ENCODE results near the gene ACP1.
"Not testable (repeated sequence)": the region's sequence is repeated elsewhere in the genome, so short reads cannot be mapped to it uniquely, and the experiment has no call there.

The ACP1 gene

DNA sequence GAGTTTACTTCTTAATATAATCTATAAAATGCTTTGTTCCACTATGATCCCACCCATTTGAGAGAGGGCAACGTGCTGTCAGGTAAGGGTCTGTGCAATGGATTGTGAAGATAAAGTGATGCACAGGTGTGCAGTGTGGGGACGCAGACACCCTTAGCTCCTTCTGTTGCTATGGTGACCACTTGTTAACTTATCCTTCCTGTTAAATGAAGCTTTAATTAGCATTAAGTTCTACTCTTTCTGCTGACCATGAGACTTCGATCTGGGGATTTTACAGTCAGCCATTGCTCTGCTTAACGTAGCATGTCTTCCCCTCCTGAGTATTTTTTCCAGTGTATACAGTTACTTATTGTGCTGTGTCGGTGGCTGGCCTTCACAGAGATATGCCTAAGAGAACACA, 46.2 kb downstream of the ACP1 start:
- no peak for DNase-seq (ENCODE audit: low spot score)

DNA sequence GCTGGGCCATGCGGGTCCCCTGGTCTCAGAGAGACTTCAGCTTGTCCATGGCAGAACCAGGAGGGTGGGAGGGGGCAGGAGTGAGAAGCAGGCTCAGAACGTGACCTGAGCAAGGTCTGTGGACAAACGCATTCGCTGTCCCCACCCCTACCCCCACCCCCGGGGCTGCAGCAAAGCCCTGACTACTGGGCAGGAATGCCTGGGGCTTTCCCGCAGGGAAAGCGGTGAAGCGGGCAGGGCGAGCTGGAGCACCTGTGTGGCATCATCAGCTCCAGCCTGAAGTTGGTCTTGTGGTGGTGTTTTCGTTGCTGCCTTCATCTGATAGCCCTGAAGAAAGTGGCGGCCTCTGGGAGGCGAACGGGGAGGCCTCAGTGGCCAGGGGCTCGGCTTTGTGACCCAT, 49.2 kb downstream of the ACP1 start:
- no peak for DNase-seq (ENCODE audit: low spot score)

DNA sequence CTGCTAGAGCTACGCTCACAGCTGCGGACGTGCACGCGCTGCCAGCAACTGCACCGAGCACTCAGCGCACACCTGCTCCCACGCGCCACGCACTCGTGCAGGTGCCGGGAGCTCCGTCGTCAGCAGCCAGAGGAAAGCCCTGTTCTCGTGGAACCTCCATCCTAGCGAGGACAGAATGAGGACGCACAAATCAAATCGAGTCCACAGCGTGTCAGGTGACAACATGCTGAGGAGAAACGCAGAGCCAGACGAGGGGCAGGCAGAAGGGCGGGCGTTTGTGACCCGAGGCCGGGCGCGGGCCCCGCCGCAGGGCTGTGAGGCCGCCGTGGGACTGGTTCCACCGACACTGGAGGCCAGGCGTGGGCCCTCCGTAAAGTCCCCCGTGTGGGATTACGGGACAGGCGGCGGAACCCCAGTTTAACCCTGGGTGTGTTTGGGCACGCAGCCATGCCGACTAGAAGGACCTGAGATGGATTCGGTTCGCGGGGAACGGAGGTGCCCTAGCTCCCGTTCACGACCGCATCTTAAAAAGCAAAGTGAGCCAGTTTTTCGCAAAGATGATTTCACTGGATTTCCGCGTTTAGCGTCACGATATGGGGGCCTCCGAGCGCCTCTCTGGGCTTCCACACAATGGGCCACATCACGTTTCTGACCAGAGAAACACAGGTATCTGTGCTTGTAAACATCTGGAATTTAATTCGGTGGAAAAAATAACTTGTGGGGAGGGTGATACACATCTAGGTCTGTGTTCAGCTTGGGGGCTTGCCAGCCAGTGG, 50.0 kb downstream of the ACP1 start:
- no peak for DNase-seq (ENCODE audit: low spot score)

DNA sequence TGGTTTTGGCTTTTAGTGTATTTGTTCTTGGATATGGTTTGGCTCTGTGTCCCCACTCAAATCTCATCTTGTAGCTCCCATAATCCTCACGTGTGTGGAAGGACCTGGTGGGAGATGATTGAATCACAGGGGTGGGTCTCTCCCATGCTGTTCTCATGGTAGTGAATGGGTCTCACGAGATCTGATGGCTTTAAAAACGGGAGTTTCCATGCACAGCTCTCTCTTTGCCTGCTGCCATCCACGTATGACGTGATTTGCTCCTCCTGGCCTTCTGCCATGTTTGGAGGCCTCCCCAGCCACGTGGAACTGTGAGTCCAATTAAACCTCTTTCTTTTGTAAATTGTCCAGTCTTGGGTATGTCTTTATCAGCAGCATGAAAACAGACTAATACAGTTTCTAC, 51.2 kb downstream of the ACP1 start:
- DNase-seq (ENCODE audit: low spot score), result not testable (repeated sequence)

DNA sequence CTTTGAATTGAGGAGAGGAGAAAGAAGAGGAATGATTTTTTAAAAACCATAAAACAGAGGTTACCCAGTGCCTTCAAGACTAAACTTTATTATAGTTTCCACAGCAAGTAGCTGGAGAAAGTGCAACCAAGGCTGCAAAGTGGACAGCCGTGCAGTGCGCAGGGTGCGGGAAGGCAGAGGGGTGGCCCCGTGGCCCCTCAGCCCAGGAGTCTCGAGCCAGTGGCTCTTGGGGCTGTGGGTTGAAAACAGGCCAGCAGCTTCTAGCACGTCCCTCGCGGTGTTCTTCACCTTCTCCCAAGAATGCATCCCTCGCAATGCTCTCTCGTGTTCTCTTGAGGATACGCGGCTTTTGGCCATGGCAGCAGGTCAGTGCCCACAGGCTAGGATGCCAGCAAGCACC, 51.6 kb downstream of the ACP1 start:
- no peak for DNase-seq (ENCODE audit: low spot score)

DNA sequence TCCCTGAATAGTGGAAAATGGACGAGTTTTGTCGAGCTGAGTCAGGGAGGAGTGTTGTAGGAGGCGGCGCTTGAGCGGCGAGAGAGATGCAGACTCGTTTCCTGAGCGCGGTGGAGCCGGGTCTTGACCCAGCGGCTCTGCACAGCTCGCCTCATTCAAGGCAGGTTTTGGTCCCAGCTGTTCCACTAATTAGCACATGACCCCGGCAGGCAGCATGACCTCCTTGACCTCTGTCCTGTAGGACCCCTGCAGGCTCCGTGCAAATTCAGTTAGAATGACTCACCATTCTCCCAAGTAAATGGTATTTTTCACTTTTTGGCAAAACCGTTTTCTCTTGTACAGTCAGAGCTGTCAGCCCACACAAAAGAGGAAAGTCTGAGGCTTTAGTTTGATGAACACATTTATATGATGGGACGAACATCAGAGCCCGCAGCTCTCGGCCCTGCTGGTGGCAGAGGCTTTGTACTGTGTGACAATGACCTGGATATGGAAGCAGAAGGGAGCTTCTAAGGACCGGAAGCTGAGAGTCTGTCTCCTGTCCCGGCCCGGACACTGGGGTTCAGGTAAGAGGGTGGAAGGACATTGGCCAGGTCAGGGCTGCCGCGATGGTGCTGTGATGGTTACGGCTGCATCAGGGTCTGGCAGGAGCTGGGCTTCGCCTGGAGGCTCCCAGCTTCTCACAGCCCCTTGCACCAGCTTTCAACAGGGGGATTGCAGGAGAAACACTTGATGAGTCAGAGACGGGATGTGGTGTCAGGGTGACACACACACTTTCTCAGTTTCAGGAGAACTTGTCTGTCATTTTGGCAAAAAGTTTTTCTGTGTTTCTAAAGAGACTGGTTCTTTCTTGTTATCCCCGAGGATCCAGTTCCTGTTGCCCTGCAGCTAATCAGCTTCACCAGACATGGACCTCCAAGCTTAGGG, 53.0 kb downstream of the ACP1 start:
- DNase-seq (ENCODE audit: low spot score), result no peak

DNA sequence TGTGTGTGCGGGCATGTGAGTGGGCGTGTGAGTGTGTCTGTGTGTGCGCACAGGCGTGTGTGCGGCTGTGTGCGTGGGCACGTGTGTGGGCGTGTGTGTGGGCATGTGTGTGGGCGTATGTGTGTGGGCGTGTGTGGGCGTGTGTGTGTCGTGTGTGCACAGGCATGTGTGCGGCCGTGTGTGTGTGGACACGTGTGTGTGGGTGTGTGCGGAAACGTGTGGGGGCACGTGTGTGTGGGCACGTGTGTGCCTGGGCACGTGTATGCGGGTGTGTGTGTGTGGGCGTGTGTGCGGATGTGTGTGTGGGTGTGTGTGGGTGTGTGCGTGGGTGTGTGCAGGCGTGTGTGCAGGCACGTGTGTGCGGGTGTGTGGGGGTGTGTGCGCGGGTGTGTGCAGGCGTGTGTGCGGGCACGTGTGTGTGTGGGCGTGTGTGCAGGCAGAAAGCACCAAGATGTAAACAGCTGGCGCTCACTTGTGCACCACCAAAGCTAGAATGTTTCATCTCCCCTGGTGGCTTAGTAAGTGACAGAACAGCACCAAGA, 54.4 kb downstream of the ACP1 start:
- no peak for DNase-seq (ENCODE audit: low spot score)

DNA sequence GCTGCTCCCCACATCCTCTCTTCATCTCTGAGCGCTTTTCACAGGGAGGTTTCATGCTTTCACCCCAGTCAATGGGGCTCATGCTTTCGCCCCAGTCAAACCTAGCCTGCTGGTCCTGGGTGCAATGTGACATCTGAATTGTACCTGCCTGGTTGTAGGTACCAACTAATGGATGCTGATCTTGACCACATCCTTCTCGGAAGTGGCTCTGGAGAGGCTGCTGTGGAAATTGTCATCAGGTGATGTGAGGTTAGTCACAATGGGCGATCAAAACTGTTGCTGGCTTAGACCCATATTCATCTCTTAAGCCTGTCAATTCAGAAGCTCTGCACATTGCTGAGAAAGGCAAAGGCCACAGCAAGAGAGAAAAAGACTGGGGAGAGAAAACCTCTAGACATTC, 55.8 kb downstream of the ACP1 start:
- DNase-seq (ENCODE audit: low spot score), result no peak

DNA sequence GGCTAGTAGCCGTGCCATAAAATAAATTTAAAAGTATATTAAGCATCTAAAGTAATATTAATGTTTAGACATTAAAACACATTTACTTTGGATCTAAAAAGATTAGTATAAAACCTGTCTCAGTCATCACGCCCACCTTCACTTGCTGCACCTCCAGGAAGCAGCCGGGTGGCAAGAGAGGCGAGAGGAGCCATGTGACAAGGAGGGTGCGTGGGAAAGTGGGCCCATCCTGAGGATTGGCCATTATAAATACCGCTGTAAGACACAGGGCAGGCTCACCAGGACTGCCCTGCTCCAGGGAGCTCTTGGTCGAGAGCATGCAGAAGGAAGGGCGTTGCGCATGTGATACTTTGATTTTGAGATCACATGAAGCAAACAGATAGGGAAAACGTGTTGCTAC, 57.6 kb downstream of the ACP1 start:
- DNase-seq (ENCODE audit: low spot score), result no peak

DNA sequence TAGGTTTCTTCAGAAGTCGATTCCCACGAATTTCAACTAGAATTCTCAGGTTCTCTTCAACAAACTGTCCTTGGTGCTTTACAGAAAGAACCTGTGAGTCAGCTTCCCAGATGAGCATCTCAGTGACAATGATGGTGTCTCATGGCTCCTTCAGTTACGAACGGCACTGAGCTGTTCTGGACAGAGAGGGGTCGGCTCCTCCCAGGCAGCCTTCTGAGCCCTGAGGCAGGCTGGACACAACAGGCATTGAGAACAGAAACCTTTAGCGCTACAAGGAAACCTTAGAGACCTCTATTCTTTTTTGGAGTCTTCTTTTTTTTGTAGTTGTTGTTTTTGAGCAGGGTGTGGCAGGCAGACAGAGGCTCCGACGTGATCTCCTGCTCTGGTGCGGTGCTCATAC, 58.3 kb downstream of the ACP1 start:
- no peak for DNase-seq (ENCODE audit: low spot score)
